ENCODE measurements around the gene TLDC2.
"Not testable (repeated sequence)": the region's sequence is repeated elsewhere in the genome, so short reads cannot be mapped to it uniquely, and the experiment has no call there.

TLDC2 gene

GRCh38 chr20:36875702-36876472, at the start of gene TLDC2:
TSS of gene TLDC2 (plus strand) at chr20:36876138. CDS start at chr20:36876175, 37 bp downstream.
- DNase-seq (ENCODE audit: low spot score), result no peak

DNA sequence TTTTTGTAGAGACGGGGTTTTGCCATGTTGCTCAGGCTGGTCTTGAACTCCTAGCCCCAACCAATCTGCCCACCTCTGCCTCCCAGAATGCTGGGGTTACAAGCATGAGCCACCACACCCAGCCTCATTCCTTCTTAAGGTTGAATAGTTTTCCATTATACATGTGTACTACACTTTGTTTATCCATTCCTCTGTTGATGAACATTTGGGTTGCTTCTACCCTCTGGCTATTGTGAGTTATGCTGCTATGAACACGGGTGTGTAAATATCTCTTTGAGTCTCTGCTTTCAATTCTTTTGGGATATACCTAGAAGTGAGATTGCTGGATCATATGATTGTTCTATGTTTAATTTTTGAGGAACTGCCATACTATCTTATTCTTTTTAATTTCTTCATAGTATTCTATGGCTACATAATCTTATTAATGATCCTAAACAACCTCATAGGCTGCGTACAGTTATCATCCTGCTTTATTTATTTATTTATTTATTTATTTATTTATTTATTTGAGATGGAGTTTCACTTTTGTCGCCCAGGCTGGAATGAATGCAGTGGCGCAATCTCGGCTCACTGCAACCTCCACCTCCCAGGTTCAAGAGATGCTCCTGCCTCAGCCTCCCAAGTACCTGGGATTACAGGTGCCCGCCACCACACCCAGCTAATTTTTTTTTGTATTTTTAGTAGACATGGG, 49.2 kb upstream of the TLDC2 start:
- no peak for DNase-seq (ENCODE audit: low spot score)

- no peak for DNase-seq (ENCODE audit: low spot score)
Observed at GRCh38 chr20:36827541-36828279, 48.2 kb upstream of the TLDC2 start.

- DNase-seq (ENCODE audit: low spot score), result no peak
Observed at GRCh38 chr20:36830791-36831691, 44.9 kb upstream of the TLDC2 start.

DNA sequence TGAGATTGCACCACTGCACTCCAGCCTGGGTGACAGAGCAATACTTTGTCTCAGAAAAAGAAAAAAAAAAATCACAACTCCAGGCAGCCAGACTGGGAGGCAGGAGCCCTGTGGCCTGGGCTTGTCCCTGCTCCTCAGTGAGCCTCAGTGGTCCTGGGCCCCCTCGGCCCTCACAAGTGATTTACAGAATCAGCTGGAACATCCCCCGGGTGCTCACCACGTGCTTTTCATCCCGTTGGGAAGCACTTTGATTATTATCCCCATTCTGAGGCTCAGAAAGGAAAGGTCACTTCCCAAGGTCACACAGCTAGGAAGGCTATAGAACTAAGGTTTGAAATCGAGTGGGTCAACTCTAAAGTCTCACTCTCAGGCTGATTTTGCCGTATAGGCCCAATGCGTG, 43.1 kb upstream of the TLDC2 start:
- no peak for DNase-seq (ENCODE audit: low spot score)

GRCh38 chr20:36833275-36834020, 42.5 kb upstream of the TLDC2 start:
- DNase-seq (ENCODE audit: low spot score), result no peak

GRCh38 chr20:36835025-36835424, 40.9 kb upstream of the TLDC2 start:
- DNase-seq (ENCODE audit: low spot score), result no peak

DNA sequence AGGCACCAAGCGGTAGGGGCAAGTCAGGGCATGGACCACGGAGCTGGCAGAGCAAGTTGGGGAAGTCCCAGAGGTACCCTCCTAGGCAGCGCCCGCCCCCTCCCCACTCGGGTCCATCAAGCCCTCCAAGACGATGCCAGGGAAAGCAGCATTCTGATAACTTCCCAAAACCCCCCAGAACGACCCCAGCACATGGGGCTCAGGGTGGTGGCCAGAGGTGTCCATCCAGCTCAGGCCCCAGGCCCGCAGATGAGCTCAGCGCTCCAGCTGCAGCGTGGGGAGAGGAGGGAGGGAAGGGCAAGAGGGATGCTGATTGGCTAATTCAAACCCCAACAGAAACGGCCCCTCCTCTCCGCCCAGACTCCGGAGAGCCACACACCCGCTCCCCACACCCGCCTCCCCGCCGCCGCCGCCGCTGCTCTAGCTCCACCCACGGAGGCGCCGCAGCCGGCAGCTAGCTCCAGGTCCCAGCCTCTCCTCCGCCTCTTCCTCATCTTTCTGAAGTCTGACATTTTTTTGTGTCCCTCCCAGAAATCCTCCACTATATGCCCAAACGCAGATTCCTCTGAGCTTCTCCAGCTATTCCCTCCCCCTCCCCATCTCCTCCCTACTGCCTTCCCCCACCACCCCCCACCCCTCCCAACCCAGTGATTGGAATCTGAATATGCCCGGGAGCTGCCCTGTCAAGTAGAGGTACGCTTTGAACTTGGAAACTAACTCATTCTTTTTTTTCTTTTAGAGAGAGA, 40.3 kb upstream of the TLDC2 start:
- DNase-seq (ENCODE audit: low spot score), result peak; percentile 95

GRCh38 chr20:36836591-36837269, 39.2 kb upstream of the TLDC2 start:
- DNase-seq (ENCODE audit: low spot score), result peak; percentile 74

- DNase-seq (ENCODE audit: low spot score), result not testable (repeated sequence)
Observed at GRCh38 chr20:36838376-36838775, 37.6 kb upstream of the TLDC2 start.

DNA sequence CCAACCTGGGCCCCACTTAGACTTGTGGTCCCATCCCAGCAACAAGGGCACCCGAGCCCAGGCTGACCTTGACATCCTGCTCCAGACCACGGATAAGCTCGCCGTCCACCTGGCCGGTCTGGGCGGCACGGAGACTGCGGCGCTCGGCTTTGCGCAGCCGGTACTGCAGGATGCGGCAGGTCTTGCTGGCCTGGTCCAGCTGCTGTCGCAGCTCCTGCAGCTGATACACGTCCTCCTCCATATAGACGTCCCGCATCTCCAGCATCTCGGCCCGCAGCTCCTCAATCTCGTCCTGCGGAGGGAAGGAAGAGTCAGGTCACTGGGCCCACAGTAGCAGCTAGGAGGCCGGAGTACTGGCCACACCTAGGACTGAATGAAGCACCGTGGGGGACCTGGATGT, 36.8 kb upstream of the TLDC2 start:
- DNase-seq (ENCODE audit: low spot score), result no peak

GRCh38 chr20:36841030-36841429, 34.9 kb upstream of the TLDC2 start:
- not testable (repeated sequence) for DNase-seq (ENCODE audit: low spot score)

DNA sequence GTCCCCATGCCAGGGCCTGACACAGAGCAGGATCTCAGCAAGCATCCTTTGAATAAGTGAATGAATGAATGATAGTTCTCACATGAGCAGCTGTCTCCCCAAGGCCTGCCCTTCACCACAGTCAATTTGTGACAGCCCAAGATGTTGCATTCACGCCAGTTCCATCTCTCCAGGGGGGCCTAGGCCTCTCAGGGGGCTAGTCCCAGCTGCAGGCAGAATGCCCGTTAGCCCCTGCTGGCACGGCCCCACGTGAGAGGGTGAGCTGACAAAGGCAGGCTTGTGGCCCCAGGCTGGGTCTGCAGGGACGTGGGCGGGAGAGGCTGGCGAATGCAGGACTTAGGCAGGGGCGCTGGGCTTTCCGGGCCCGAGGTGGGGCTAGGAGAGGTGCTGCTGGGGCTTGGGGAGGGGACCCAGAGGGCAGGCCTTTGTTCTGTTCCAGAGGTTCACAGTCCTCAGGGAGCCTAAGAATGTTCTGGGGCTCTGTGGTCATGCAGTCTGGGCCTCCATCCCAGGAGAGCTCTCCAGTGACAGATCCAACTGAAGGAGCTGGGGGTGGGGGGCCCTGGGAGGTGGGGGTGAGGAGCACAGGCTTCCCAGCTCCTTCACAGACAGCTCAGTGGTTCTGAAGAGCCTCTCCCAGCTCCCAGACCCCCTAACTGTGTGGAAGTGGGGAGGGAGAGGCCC, 30.5 kb upstream of the TLDC2 start:
- DNase-seq (ENCODE audit: low spot score), result no peak

DNA sequence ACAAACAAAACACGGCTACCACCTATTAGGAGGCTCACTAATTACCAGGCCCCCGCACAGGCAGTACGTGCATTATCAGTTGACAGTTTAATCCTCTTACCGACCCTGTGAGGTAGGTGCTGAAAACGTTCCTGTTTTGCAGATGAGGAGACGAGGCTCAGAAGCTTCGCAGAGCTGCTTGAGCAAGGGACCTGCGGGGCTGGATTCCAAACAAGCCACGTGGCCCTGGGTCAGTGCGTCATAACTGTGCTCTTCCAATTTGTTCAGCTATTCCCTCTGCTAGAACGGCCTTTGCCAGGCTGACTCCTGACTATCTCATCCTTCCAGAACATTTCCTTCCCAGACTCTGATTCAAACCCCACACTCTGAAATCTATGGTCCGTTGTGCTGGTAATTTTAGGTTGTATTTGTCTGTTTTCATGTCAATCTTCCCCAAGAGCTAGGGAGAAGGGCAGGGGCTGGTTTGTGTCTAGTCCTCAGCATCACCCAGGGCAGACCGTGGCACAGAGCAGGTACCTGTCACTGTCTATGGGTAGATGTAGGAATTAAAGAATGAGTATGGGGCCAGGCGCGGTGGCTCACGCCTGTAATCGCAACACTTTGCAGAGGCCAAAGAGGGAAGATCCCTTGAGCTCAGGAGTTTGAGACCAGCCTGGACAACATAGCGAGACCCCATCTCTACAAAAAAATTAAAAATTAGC, 28.8 kb upstream of the TLDC2 start:
- no peak for DNase-seq (ENCODE audit: low spot score)

- DNase-seq (ENCODE audit: low spot score), result no peak
Observed at GRCh38 chr20:36847710-36848040, 28.3 kb upstream of the TLDC2 start.

DNA sequence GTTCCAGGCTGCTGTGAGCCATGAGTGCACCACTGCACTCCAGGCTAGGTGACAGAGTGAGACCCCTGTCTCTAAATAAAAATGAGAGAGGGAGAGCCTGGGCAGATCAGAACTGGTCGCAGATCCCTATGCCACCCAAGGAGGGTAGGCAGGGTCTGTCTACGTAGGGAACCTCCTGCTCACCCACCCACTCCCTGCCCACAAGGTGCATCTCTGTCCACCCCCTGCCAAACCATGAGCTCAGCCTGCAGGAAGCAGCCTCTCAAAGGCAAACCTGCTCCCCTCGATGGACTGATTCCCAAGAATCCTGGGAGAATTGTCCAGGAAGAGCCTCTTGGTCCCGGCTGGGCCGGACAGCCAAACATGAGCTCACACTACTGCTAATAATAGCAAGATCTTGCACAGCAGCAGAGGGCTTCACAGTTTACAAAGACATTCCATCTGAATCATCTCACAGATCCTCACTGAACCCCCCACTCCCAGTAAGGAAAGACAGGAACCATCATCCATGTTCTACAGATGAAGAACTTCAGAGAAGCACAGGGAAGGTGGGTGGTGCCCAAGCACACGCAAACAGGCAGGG, 27.8 kb upstream of the TLDC2 start:
- no peak for DNase-seq (ENCODE audit: low spot score)

DNA sequence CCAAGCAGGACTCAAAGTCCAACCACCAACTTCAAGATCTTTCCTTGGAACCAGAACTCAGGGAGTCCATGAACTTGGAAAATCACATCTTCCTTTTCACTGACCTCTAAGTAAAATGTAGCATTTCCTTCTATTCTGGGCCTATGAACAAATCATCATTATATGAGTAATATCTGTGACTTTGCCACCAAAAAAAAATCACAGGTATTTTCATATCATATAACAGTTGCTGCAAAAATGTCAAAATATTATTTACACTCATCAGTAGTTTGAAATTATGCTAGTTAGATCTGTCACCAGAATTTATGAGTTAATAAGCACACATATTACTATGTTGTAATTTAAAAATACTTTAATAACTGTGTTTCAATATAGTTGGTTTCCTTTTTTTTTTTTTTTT, 27.3 kb upstream of the TLDC2 start:
- no peak for DNase-seq (ENCODE audit: low spot score)

- DNase-seq (ENCODE audit: low spot score), result no peak
Observed at GRCh38 chr20:36849333-36850065, 26.4 kb upstream of the TLDC2 start.

All from RKO (cell line).